CD4-positive, alpha-beta T cell treated with Interleukin-15 for 1 hour (primary cell): ENCODE data around the gene KAT5.
A peak's percentile ranks its signal among the peaks of the same experiment; 100 is the strongest.
"Not testable (repeated sequence)": the region's sequence is repeated elsewhere in the genome, so short reads cannot be mapped to it uniquely, and the experiment has no call there.

ENCODE experiments used
- DNase-seq: peaks from one replicate; pipeline ENCODE4 v3.0.0-alpha.2; 2020

KAT5 gene

DNA sequence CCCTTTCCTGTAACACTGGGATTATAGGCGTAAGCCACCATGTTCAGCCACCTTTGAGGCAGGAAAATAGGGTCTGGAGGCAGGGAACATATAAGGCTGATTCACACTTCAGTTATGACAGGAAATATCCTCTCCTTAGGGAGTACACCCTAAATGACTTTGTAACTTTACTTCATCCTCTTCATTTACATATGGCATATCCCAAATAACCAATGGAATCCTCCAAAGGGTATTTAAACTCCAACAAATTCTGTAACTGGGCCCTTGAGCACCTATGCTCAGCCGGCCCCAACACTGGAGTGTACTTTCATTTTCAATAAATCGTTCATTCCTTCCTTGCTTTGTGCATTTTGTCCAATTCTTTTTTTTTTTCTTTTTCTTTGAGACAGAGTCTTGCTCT is 1.6 kb upstream of the KAT5 start:
- no peak for DNase-seq

DNA sequence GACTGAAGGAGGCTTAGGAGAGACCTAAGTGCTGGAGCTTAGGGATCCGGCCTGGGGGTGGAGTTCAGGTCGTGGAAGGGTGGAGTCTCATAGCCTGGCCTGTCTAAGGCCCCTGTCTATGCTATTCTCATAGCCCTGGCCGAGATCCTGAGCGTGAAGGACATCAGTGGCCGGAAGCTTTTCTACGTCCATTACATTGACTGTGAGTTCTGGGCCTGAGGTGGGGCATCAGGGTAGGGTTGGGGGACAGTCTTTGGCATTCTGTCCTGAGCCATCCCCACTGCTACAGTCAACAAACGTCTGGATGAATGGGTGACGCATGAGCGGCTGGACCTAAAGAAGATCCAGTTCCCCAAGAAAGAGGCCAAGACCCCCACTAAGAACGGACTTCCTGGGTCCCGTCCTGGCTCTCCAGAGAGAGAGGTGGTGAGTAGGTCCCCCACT is 603 bp downstream of the KAT5 start:
- no peak for DNase-seq

DNA sequence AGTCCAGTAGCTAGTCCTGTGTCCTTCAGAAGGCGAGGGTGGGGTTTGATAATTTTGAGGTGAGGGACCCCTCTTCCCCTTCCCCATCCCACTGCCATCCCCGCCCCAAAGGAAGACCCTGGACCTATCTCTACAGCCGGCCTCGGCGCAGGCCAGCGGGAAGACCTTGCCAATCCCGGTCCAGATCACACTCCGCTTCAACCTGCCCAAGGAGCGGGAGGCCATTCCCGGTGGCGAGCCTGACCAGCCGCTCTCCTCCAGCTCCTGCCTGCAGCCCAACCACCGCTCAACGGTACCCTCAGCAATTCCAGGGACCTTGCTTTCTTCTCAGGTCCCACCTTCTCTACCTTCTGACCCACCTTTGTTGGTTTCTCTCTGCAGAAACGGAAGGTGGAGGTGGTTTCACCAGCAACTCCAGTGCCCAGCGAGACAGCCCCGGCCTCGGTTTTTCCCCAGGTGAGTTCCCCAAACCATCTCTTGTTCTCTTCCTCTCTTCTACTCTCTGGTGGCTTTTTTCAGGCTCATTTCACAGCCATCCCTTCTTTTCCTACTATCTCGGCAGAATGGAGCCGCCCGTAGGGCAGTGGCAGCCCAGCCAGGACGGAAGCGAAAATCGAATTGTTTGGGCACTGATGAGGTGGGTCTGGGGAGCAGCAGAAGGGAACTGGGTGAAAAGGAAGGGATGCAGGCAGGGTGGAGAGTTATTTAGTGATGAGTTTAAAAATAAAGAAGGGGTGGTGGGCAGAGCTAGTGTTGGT is 1.3 kb downstream of the KAT5 start:
- DNase-seq = no peak

DNA sequence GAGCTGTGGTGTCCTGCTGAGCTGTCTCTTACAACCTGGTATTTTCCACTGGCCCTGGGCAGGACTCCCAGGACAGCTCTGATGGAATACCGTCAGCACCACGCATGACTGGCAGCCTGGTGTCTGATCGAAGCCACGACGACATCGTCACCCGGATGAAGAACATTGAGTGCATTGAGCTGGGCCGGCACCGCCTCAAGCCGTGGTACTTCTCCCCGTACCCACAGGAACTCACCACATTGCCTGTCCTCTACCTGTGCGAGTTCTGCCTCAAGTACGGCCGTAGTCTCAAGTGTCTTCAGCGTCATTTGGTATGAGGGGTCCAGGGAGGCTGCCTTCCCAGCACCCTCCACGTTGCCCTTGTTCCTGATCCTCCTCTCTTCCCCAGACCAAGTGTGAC is 2.4 kb downstream of the KAT5 start:
- no peak for DNase-seq

DNA sequence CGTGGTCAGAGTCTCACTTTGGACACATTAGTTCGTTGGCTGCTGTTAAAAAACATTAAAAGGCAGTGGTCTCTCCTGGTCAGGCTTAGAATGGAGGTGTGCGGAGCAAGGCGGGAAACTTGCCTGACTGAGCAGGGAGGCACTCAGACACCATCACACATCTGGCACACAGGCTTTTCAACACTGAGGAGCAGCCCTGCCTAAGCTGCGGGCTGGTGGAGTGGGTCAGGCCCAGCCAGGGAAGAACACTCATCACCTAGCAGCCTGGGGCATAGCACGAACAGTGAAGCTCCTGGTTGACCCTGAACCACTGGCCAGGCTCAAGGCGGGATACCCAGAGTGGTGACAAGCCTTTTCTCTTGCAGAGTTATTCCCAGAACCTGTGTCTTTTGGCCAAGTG is 4.2 kb downstream of the KAT5 start:
- no peak for DNase-seq

DNA sequence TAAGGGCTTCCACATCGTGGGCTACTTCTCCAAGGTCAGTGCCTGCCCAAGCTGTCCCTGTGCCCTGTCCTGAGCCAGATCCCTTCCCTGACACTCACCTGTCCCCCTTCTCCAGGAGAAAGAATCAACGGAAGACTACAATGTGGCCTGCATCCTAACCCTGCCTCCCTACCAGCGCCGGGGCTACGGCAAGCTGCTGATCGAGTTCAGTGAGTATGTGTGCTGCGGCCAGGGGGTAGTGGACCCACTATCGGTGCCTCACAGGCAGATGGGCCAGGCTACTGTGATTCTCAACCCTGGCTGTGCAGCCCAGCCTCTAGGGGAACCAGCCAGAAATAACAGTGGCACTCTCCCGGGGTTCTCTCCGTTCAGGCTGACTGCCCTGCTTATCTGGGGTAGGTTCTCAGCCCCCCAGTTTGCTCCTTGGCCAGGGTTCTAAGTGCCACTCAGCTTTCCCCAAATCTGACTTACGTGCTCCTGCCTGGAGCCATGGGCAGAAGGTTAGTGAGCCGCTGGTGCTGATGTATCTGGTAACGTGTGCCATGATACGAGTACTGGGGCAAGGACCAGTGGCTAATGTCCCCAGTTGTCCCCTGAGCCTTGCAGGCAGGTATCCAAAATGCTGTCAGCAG is 4.8 kb downstream of the KAT5 start:
- no peak for DNase-seq

DNA sequence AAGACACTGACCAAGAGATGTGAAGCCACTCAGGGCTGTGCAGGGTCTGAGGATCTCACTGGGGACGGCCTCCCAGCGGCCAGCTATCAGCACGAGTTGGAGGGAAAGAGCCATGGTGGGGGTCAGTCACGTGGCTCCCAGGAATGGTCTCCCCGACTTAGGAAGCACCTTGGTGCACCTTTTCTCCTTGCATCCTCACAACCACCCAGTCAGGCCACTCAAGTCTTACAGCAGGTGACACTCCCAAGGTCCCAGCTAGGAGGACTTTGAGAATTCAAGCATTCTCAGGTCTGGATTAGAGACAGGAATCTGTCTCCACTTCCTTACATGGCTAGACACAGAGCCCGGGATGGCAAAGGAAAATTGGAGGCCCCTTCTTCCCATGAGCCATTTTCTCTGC is 5.9 kb downstream of the KAT5 start:
- DNase-seq = no peak

DNA sequence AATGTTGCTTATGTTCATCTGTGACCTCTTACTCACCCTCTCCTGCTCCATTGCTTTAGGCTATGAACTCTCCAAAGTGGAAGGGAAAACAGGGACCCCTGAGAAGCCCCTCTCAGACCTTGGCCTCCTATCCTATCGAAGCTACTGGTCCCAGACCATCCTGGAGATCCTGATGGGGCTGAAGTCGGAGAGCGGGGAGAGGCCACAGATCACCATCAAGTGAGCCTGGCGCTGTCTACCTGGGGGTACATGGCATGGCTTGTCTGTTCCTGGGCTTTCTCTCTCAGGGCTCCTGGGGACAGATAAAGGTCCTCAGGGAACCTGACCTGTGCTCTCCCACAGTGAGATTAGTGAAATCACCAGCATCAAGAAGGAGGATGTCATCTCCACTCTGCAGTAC is 6.5 kb downstream of the KAT5 start:
- DNase-seq = no peak

DNA sequence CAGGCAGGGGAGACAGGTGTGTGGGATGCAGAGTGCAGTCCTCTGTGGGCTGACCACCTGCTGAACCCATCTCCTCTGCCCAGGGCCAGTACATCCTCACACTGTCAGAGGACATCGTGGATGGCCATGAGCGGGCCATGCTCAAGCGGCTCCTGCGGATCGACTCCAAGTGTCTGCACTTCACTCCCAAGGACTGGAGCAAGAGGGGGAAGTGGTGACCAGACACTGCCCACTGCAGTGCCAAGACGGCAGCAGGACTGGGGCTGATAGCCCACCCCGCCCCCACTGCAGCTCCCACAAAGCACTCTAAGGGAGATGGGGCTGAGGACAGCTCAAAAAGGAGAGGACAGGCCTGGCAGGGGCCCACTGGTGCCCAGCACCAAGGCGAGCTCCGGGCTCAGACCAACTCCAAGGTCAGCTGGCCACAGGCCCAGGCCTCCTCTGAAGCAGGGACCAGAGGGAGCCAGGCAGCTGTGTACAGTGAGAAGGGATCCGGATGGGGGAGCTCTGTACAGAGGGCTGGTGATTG is 7.0 kb downstream of the KAT5 start:
- DNase-seq = no peak

DNA sequence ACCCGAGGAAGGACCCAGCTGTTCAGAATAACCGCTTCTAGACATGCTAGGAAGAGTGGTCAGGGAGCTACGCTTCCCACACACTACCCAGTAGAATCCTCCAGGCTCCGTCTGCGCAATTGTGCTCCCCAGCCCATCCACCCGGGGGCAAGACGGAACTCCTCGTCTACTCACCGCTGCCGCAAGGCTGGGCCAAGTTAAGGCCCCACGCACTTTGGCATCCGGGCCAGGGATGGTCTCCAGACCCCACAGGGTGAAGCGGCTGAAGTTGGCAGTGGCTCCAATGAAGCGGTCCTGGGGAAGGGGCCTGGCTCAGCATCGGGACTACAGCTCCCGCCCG is 7.8 kb downstream of the KAT5 start:
- DNase-seq = no peak

DNA sequence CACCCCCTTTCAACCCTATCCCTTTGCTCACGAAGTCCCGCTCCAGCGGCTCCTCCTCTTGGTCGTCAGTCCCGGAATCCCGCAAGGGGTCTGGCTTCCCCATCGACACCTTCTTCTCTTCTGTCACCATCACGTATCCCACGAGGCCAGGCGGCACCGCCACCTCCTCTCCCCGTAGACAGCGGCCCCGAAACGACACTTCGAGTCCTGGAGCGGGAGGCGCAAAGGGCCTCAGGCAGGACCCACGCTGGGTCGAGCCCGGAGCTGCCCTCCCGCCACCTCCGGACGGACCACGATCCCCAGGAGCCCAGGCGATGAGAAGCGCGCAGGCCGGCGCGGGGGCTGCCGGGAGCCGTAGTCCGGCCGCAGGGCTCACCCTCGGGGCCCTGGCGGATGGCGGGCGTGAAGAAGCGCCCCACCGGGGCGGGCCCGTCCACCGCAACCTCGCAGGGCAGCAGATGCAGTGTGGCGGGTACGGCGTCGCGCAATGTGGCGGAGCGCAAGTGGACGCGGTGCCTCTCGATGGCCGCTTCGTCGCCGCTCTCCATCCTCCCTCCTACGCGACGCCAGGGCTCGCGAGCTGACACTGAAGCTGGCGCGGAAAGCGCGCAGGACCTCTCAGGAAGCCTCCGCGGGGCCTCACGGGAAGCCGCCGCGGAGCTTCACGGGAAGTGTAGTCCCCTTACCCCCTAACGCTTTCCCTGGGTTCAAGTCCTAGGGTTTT is 8.3 kb downstream of the KAT5 start, which contains the start of gene RNASEH2C:
RNASEH2C (minus strand) TSS at position 588 of the 724 bp plus-strand sequence; CDS start at position 548, 40 bp downstream.
- peak; percentile 72 for DNase-seq

DNA sequence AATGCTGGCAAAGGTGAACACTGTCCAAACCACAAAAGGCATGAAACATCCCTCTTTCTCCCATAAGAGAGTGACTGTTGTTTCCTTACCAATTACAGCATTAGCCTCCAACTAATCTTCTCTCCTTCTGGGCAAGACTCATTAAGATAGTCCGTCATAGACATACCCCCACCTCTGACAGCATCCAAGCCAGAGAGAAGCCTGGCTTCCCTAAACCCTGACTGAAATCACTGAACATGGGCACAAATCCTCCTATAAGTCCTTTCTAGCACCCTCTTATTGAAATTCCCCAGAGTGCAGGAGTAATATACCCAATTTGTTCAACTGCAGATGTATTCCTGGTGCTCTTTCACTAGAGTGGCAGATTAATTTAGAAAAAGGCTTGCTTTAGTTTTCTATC is 10.2 kb downstream of the KAT5 start:
- DNase-seq = no peak

DNA sequence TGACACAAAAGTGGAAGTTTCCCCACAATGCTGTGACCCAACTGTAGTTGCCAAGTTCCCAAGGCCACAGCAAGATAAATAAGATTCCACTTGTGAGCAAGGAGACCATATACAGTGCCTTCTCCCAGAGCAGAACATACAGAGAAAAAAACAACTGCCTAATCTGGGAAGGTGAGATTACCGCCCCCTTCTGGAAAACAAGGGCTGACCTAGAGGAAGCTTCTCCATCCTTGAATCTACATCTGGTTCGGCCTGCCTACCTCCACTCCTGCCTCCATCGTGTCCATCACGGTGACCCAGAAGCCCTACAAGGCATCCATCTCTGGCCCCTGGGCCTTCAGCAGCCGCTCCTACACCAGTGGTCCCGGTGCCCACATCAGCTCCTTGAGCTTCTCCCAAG is 14.6 kb downstream of the KAT5 start:
- no peak for DNase-seq

DNA sequence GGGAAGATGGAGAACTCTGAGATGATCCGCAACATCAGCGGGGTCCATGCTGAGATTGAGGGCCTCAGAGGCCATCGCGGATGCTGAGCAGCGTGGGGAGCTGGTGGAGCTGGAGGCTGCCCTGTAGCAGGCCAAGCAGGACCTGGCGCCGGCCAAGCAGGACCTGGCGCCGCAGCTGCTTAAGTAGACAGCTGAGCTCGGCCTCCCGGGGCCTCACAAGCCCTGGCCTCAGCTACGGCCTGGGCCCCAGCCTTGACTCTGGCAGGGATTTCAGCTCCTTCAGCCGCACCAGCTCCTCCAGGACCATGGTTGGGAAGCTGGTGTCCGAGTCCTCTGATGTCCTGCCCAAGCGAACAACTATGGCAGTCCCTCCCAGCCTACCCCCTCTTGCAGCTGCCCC is 15.8 kb downstream of the KAT5 start:
- no peak for DNase-seq

DNA sequence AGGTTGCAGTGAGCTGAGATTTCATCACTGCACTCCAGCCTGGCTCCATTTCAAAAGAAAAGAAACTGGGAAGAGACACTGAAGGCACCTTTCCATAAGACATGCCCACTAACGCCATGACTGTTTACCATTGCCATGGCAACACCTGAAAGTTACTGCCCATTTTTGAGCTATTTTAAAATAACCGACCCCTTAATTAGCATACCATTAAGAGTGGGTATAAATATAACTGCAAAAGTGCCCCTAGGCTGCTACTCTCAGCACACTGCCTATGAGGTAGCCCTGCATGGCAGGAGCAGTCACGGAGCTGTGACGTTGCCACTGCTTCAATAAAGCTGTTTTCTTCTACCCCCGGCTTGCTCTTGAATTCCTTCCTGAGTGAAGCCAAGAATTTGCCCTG is 18.4 kb downstream of the KAT5 start:
- DNase-seq = no peak

DNA sequence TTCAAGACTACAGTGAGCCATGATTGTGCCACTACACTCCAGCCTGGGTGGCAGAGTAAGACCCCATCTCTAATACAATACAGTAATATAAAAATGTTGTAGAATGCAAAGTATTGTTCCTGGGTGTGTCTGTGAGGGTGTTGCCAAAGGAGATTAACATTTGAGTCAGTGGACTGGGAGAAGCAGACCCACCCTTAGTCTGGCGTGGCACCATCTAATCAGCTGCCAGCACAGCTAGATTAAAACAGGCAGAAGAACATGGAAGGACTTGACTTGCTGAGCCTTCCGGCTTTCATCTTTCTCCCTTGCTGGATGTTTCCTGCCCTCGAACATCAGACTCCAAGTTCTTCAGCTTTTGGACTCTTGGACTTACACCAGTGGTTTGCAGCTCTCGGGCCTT is 23.1 kb downstream of the KAT5 start:
- not testable (repeated sequence) for DNase-seq

DNA sequence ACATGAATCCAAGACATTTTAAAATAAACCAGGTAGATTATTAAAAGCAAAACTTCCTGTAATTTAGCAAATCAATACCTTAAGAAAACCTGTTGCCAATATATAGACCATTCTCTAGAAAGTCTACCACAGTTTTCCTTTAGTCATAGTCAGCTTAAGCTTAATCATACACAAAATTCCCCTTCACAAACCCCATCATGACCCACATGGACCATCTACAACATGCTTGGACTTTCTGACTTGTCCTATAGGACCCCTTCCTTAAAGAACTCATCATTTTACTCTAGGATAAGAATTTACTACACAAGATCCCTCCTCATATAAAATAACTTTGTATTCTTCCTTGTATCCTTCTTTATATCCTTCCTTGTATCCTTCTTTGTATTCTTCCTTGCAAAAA is 24.8 kb downstream of the KAT5 start:
- DNase-seq = no peak

DNA sequence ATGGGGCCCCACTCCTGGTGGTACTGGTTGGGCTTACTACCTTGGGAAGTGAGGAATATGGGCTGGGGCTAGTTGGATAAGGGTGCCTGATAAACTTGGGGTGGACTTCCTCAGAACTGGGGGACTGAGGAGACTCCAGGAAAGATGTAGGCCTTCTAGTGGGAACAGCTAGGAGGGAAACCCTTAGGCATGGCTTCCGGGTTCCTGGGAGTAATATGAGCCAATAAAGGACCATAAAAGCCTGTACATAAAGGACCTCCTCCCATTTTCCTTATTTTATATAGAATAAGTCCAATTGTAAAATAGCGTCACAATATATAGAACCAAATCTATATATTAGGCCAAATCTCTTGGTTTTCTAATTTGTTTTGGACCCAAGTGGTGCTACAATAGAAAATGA is 27.0 kb downstream of the KAT5 start:
- DNase-seq = no peak

DNA sequence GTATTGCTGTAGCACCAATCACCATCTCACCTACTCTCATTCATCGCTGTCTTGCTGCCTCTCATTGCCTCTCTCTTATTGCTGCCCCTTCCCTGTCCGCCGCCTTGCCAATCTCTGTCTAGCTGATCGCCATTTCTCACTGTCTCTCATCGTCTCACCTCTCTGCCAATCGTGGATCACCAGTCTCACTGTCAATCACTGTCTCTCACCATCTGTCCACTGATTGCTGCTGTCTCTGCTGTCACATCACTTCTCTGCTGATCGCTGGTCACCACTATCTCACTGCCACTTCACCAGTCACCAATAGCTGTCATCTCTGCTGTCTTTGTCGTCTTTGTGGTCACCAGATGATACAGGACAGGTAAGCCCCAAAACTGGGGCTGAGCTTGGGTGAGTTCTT is 29.1 kb downstream of the KAT5 start:
- DNase-seq = no peak

DNA sequence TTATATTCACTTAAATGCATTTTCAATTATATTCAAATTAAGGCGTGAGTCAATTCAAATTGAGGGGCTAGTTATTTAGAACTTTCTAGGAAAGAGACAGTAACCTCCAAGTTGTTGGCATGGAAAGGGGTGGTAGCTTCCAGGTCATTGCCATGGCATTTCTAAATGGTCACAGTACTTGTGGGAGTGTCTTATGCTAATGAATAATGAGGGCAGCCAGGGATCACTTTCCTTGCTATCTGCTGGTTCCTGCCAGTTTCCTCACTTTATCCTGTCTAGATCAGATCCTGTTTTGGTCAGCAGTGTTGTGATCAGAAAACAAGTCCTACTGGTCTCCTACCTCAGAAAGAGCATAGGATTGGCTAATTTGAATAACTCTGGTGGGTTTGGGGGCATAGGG is 30.3 kb downstream of the KAT5 start:
- DNase-seq = no peak

DNA sequence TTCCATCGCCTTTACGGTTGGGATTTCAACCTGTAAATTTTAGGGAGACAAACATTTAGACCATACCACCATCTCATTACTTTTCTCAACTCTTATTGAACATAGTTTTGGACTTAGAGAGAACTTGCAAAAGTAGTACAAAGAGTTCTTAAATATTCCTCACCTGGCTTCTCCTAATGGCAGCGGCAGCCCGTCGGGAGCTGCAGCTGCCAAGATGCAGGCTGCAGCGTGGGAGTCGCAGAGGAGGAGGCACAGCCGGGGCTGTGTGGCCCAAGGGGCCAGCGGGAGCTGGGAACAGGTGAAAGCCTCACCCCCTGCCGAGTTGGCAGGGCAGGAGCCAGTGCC is 31.6 kb downstream of the KAT5 start:
- DNase-seq = no peak

DNA sequence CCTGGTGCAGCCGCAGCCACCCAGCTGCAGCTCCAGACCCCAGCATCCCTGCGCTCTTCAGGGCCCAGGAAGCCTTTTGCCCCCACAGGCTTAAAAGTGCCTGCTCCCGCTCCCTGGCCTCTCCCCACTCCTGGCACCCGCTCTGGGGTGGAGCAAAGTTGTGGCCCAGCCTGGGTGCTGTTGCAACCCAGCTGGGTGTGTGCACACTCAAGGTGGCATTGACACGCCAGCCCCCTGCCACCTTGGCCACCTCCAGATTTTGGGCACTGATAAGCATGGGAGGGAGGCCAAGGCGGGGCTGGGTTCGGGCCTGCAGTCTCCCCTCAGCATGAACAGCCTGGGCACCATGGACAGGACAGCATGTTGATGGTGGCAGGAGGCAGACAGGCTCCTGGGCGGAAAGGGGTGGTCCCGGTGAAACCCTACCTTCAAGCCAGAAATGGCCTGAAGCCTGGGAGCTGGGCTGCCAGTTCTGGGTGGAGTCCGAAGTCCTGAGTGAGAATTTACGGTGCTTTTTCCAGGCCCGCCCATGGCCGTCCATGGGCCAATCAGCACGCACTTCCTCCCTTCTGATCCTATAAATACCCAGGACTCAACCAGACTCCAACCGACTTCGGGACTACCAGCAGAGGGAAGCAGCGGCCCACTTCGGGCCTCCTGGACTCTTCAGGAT is 32.1 kb downstream of the KAT5 start:
- DNase-seq = peak; percentile 35

DNA sequence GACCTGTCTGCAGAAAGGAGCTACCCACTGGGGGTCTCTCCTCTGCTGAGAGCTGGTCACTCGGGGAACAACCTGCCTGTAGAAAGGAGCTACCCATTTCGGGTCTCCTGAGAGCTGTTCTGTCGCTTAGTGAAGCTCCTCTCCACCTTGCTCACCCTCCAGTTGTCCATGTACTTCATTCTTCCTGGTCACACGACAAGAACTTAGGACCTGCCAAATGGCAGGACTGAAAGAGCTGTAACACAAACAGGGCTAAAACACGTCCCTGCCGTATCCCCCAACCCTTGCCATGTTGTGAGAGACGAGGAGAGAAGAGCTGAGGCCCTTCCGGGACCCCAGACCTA is 32.6 kb downstream of the KAT5 start:
- DNase-seq = no peak

DNA sequence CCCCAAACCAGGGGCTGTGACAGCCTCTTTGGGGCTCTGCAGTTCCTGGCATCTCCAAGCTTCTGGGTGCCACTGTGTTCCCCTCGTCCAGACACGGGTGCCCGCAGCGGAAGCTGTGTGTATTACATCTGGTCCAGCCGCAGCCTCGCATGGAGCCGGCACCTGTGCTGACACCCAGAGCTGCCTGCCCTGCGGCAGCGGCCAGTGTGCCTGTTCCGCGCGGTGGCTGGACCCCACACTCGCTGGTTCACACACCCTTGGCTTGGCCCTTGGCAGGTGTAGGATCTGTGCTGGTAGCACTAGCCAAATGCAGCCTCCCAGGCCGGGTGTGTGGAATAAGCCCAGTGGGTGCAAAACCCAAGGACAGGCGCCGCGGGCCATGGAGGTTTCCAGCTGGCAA is 33.0 kb downstream of the KAT5 start:
- DNase-seq = no peak
